ENCODE data around the gene ASIC4. TPM values are rescaled to one million over a fixed set of nuclear protein-coding genes. Genes with fewer than 3 reads are reported as not detected.

ASIC4 gene
- total RNA-seq, 3 donors from 2014 or later = 0.09 TPM; not detected in 2

GRCh38 chr2:219521066-219521880, 7.0 kb downstream of the ASIC4 start:
- TF ChIP-seq, protein P1, sequence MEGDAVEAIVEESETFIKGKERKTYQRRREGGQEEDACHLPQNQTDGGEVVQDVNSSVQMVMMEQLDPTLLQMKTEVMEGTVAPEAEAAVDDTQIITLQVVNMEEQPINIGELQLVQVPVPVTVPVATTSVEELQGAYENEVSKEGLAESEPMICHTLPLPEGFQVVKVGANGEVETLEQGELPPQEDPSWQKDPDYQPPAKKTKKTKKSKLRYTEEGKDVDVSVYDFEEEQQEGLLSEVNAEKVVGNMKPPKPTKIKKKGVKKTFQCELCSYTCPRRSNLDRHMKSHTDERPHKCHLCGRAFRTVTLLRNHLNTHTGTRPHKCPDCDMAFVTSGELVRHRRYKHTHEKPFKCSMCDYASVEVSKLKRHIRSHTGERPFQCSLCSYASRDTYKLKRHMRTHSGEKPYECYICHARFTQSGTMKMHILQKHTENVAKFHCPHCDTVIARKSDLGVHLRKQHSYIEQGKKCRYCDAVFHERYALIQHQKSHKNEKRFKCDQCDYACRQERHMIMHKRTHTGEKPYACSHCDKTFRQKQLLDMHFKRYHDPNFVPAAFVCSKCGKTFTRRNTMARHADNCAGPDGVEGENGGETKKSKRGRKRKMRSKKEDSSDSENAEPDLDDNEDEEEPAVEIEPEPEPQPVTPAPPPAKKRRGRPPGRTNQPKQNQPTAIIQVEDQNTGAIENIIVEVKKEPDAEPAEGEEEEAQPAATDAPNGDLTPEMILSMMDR (IDR thresholded peaks at IDR 0.05) = no peak
- intact Hi-C loops (cut with DNase I, micrococcal nuclease) = no loop called here
- H3K9me3 ChIP-seq = no peaks in the 10 kb centered on the region
- no peak overlapping the region for H3K4me3 ChIP-seq
- no peaks in the 10 kb centered on the region for H3K4me1 ChIP-seq (ENCODE audit: low read depth)
- DNase-seq = peak in 1 of 3 donors; percentile 47
- no peaks in the 10 kb centered on the region for H3K36me3 ChIP-seq (ENCODE audit: low read depth)
- ATAC-seq = peak; percentile 36

DNA sequence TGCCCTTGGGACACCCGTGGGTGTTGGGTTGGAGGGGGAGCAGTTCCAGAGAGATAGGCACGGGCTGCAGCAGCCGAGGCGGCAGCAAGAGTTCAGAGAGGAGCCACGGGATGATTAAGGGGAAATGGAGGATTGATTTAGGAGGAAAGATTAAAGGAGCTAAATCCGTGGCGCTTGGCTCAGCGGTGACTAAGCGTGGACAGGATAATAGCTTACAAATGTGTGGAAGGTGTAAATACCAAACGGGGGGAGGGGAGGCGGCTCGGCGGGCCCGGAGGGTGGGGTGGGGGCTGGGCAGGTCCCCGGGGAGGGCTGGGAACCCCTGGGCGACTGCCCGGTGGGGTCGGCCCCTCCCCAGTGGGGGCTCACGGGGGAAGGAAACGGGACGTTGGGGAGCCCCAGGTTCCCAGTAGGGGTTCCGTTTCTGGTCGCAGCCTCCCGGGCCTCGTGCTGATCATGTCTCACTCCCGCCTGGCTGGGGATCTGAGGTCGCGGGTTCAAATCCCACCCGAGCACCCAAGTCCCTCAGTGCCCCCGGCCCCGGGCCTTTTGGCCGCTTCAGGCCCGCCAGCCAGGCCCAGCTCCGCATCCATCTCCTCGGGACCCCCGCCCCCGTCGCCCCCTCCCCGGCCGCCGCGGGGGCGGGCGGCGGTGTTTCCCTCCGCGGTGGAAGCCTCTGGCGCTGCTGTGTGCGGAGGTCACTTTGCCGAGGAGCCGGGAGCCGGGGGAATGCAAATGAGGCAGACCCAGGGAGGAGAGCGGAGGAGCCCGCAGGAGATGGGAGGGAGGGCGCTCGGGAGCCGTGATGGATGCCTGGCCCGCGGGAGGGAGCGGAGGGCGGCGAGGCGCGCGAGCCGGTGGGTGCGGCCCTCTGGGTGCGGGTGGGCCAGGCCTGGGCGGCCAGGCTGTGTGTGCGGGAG, 8.1 kb downstream of the ASIC4 start:
- no peaks in the 10 kb centered on the region for H3K9me3 ChIP-seq
- DNase-seq (peak in 1 of 3 donors; percentile 47), ATAC-seq (peak; percentile 16)
- intact Hi-C loops (cut with DNase I, micrococcal nuclease) = no loop called here
- H3K4me3 ChIP-seq = no peak overlapping the region
- H3K4me1 ChIP-seq (ENCODE audit: low read depth) = no peaks in the 10 kb centered on the region
- TF ChIP-seq, protein P1 (IDR thresholded peaks at IDR 0.05) = no peak
- no peaks in the 10 kb centered on the region for H3K36me3 ChIP-seq (ENCODE audit: low read depth)

DNA sequence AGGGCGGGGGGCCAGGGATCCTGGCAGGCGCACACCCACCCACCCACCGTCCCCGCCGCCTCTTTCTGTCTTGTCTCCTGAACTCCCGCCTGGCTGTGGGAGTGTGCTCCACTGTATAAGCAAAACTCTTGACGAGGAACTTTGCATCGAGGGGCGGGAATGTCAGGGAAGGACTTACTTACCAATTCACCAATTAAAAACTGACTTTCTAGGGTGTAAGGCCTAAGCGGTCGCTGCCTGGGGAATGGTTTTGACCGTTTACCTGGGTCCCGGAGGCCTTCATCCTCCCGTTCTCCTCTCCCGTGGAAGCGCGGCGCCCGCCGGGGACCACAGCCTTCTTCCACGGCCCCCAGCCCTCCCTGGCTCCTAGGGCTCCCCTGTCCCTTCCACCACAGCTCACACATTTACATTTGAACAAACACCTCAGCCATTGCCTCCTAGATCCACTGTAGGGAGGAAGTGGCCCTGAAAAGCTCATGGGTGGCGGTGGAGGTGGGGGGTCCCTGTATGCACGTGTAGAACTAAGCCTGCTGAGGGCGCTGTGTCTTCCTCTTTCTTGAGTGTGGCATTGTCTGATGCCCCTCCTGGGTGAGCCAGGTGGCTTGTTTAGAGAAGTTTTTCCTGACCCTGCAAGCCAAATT, 8.9 kb downstream of the ASIC4 start:
- intact Hi-C loops (cut with DNase I, micrococcal nuclease) = no loop called here
- ATAC-seq (no peak), DNase-seq (peak in 1 of 3 donors; percentile 25)
- Histone ChIP-seq H3K36me3 (ENCODE audit: low read depth) (no peaks in the 10 kb centered on the region), H3K4me3 (no peak overlapping the region), H3K4me1 (ENCODE audit: low read depth) (no peaks in the 10 kb centered on the region), H3K9me3 (no peaks in the 10 kb centered on the region)
- TF ChIP-seq, protein P1 (IDR thresholded peaks at IDR 0.05) = no peak

- intact Hi-C loops (cut with DNase I, micrococcal nuclease) = loop anchor here in 1 of 2 donors (5.0 kb wide), 1 partner anchor 123 kb away; no protein-coding TSS in a partner anchor
- no peak overlapping the region for H3K4me3 ChIP-seq
- TF ChIP-seq, protein P1 (IDR thresholded peaks at IDR 0.05) = no peak
Observed at GRCh38 chr2:219524817-219525216, 10.5 kb downstream of the ASIC4 start.

DNA sequence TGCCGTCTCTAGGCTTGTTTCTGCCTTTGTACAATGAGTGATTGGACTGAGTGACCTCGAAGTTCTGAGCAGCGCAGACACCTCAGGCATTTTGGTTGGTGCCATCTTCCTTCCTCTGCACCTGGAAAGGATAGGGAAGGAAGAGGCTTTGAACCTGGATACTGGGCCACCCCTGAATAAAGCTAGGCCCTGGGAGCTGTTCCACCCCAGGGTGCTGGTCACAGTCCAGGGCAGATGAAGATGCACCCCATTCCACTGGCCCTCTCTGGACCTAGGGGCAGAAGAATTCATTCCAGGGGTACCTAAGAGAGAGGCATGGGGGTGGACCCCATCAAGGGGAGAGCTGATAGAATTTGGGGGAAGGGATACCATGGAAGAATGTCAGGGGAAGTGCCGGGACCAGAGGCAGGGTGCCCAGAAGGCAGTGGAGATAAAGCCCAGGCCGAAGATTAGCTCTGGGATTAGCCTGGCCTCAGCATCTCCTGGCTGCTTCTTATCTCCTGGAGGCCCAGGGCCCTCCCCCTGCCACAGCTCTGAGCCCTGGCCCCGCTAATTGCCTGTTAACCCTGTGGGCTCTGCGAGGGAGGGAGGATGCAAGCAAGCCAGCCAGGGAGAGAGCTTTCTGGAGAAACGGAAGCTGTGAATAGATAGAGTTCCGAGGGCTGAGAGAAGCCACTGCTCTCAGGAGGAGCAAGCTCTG, 11.4 kb downstream of the ASIC4 start:
- intact Hi-C loops (cut with DNase I, micrococcal nuclease) = loop anchor here in 1 of 2 donors (5.0 kb wide), 1 partner anchor 123 kb away; no protein-coding TSS in a partner anchor

More at GRCh38 chr2:219524817-219525216, 10.5 kb downstream of the ASIC4 start:
- Histone ChIP-seq H3K9me3 (no peaks in the 10 kb centered on the region), H3K36me3 (ENCODE audit: low read depth) (no peaks in the 10 kb centered on the region), H3K4me1 (ENCODE audit: low read depth) (no peaks in the 10 kb centered on the region)
- DNase-seq = no peak
- ATAC-seq = no peak

More for the DNA sequence above, 11.4 kb downstream of the ASIC4 start:
- no peaks in the 10 kb centered on the region for H3K9me3 ChIP-seq
- no peak for ATAC-seq
- H3K36me3 ChIP-seq (ENCODE audit: low read depth) = no peaks in the 10 kb centered on the region
- H3K4me3 ChIP-seq = no peak overlapping the region
- no peaks in the 10 kb centered on the region for H3K4me1 ChIP-seq (ENCODE audit: low read depth)
- TF ChIP-seq, protein P1 (IDR thresholded peaks at IDR 0.05) = no peak
- no peak for DNase-seq
